ENCODE measurements around the gene CLECL1. TPM values are rescaled to one million over a fixed set of nuclear protein-coding genes. Genes with fewer than 3 reads are reported as not detected.
"Not testable (repeated sequence)": the region's sequence is repeated elsewhere in the genome, so short reads cannot be mapped to it uniquely, and the experiment has no call there.

The CLECL1 gene
- total RNA-seq, 4 donors from 2014 or later = not detected

DNA sequence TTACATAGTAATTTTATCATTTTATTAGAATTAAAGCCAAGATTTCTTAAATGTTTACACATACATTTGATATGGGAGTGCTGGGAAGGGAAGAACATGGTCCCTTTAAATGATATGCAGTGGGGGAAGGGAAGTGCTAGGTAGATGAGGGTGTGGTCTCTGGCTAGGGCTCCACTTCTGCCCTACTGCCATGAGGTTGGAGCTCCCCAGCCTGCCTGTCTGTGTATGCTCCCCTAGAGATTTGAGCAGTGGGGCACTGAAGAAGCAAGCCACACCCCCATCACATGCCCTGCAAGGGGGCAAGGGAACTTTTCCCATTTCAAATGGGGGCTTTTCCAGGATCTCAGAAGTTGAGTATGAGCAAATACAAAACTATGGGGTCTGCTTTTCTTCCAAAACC lies 25.5 kb downstream of the CLECL1 start:
- no peaks in the 10 kb centered on the region for H3K4me1 ChIP-seq
- no peak for DNase-seq
- intact Hi-C loops (cut with DNase I) = no loop called here
- no peaks in the 10 kb centered on the region for H3K36me3 ChIP-seq
- no peak overlapping the region for H3K27ac ChIP-seq
- no peaks in the 10 kb centered on the region for H3K9me3 ChIP-seq
- TF ChIP-seq, protein P1, sequence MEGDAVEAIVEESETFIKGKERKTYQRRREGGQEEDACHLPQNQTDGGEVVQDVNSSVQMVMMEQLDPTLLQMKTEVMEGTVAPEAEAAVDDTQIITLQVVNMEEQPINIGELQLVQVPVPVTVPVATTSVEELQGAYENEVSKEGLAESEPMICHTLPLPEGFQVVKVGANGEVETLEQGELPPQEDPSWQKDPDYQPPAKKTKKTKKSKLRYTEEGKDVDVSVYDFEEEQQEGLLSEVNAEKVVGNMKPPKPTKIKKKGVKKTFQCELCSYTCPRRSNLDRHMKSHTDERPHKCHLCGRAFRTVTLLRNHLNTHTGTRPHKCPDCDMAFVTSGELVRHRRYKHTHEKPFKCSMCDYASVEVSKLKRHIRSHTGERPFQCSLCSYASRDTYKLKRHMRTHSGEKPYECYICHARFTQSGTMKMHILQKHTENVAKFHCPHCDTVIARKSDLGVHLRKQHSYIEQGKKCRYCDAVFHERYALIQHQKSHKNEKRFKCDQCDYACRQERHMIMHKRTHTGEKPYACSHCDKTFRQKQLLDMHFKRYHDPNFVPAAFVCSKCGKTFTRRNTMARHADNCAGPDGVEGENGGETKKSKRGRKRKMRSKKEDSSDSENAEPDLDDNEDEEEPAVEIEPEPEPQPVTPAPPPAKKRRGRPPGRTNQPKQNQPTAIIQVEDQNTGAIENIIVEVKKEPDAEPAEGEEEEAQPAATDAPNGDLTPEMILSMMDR (IDR thresholded peaks at IDR 0.05) = no peak
- TF ChIP-seq POLR2A (IDR thresholded peaks at IDR 0.05) = no peak
- no peaks in the 10 kb centered on the region for H3K27me3 ChIP-seq
- H3K4me3 ChIP-seq (replicated peaks in 1 of 3) = no peak overlapping the region

DNA sequence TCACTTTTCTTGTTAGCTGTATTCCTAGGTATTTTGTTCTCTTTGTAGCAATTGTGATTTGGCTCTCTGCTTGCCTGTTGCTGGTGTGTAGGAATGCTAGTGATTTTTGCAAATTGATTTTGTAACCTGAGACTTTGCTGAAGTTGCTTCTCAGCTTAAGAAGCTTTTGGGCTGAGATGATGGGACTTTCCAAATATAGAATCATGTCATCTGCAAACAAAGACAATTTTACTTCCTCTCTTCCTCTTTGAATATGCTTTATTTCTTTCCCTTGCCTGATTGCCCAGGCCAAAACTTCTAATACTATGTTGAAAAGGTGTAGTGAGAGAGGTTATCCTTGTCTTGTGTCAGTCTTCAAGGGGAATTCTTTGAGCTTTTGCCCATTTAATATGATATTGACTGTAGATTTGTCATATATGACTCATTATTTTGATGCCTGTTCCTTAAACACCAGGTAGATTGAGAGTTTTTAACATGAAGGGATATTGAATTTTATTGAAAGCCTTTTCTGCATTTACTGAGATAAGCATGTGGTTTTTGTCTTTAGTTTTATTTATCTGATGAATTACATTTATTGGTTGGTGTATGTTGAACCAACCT lies 26.7 kb downstream of the CLECL1 start:
- H3K27ac ChIP-seq = no peak overlapping the region
- H3K4me1 ChIP-seq = no peaks in the 10 kb centered on the region
- DNase-seq = no peak
- H3K36me3 ChIP-seq = no peaks in the 10 kb centered on the region
- intact Hi-C loops (cut with DNase I) = no loop called here
- no peak for TF ChIP-seq POLR2A (IDR thresholded peaks at IDR 0.05)
- TF ChIP-seq, protein P1 (IDR thresholded peaks at IDR 0.05) = no peak
- no peaks in the 10 kb centered on the region for H3K27me3 ChIP-seq
- H3K9me3 ChIP-seq = no peaks in the 10 kb centered on the region
- H3K4me3 ChIP-seq (replicated peaks in 1 of 3) = no peak overlapping the region

DNA sequence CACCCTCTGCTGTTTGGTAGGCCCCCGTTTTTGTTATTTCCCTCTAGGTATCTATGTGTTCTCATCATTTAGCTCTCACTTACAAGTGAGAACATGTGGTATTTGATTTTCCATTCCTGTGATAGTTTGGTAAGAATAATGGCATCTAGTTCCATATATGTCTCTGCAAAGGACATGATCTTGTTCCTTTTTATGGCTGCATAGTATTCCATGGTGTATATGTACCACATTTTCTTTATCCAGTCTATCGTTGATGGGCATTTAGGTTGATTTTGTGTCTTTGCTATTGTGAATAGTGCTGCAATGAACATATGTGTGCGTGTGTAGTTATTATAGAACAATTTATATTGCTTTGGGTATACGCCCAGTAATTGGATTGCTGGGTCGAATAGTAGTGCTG lies 28.3 kb downstream of the CLECL1 start:
- 95% methylated on average over 5 of the region's 5 CpGs for WGBS, 2 donors

DNA sequence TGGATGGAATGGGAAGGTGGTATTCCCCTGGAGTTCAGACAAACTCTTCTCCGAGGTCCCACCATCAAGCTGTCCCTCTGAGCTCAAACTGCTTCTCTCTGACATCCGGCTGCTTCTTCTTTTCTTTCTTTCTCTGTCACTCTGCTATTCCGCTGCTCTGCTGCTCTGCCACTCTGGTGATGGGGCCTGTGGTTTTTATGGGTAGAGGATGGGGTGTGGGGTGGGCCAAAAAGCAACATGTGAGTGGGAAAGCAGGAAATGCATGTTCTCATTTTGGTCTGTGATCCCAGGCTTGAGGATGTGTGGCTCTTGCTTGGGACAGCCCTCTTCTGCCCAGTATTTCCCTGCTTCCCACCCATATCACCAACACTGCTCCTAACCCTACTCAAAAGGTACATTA lies 30.6 kb downstream of the CLECL1 start:
- WGBS, 2 donors = 88 to 90% methylated on average over 3 of the region's 3 CpGs
- Histone ChIP-seq H3K4me3 (replicated peaks in 1 of 3) (no peak overlapping the region), H3K36me3 (no peaks in the 10 kb centered on the region), H3K9me3 (no peaks in the 10 kb centered on the region), H3K27me3 (no peaks in the 10 kb centered on the region), H3K4me1 (no peaks in the 10 kb centered on the region), H3K27ac (no peak overlapping the region)
- intact Hi-C loops (cut with DNase I) = no loop called here
- DNase-seq = no peak
- TF ChIP-seq, protein P1 (IDR thresholded peaks at IDR 0.05) = no peak
- no peak for TF ChIP-seq POLR2A (IDR thresholded peaks at IDR 0.05)

More for the DNA sequence above, 28.3 kb downstream of the CLECL1 start:
- H3K27ac ChIP-seq; H3K9me3 ChIP-seq; DNase-seq; H3K27me3 ChIP-seq; intact Hi-C loops (cut with DNase I); H3K4me1 ChIP-seq; H3K4me3 ChIP-seq (replicated peaks in 1 of 3); H3K36me3 ChIP-seq: not testable (repeated sequence)

GRCh38 chr12:9701380-9702154 lies 31.3 kb downstream of the CLECL1 start:
- Histone ChIP-seq H3K36me3 (no peaks in the 10 kb centered on the region), H3K27ac (no peak overlapping the region), H3K27me3 (no peaks in the 10 kb centered on the region), H3K4me1 (no peaks in the 10 kb centered on the region), H3K9me3 (no peaks in the 10 kb centered on the region), H3K4me3 (replicated peaks in 1 of 3) (no peak overlapping the region)
- 100% methylated on average over 1 of the region's 1 CpG for WGBS, 2 donors
- intact Hi-C loops (cut with DNase I) = no loop called here
- no peak for DNase-seq
- TF ChIP-seq POLR2A (IDR thresholded peaks at IDR 0.05) = no peak
- TF ChIP-seq, protein P1 (IDR thresholded peaks at IDR 0.05) = no peak
